CD4-positive, alpha-beta memory T cell (primary cell): ENCODE data around the gene ERG28. TPM values are rescaled to one million over a fixed set of nuclear protein-coding genes. Genes with fewer than 3 reads are reported as not detected.

Experiments
- CTCF ChIA-PET: fragments of 350-600 bp; sonication (Branson Sonifier 250); formaldehyde crosslinking; loops from one replicate; lab custom pipeline; 2021; ENCODE audit warnings: inconsistent platforms; ENCODE audit not compliant: partially characterized antibody; lab: Charles Lee
- POLR2A ChIA-PET: fragments of 350-600 bp; sonication (Branson Sonifier 250); formaldehyde crosslinking; loops from one replicate; lab custom pipeline; 2021; ENCODE audit not compliant: partially characterized antibody; lab: Charles Lee
- DNase-seq, 5 donors: peaks; one replicate each; pipeline versions ENCODE4 v3.0.0 to v3.0.0-alpha.2; 2020 to 2022; ENCODE audit warnings: mixed read lengths in 1 of 5
- H3K27ac ChIP-seq: one replicate; pipeline ENCODE4 v1.7.0; 2013; ENCODE audit warnings: low read depth, low read length
- H3K27me3 ChIP-seq: 2 replicates; pipeline ENCODE4 v1.7.0; 2013; ENCODE audit warnings: mild to moderate bottlenecking, low read length, moderate library complexity; ENCODE audit not compliant: insufficient read depth
- H3K36me3 ChIP-seq: 2 replicates; pipeline ENCODE4 v1.7.0; 2013; ENCODE audit warnings: mild to moderate bottlenecking, low read length, moderate library complexity; ENCODE audit not compliant: insufficient read depth
- H3K4me1 ChIP-seq: 2 replicates; pipeline ENCODE4 v1.7.0; 2013; ENCODE audit warnings: mild to moderate bottlenecking, low read length, moderate library complexity; ENCODE audit not compliant: insufficient read depth
- H3K4me3 ChIP-seq, 2 donors: one replicate each; pipeline ENCODE4 v1.7.0; 2013; ENCODE audit warnings: low read length in 2 of 2, mild to moderate bottlenecking in 1 of 2
- H3K9me3 ChIP-seq, 2 donors: one replicate each; pipeline ENCODE4 v1.7.0; 2013; ENCODE audit warnings: low read length in 2 of 2, control low read depth in 1 of 2; ENCODE audit not compliant: control insufficient read depth in 1 of 2
- H3K27ac Mint-ChIP-seq, 7 donors: one replicate each; pipeline ENCODE4 v1.8.0; 2020 to 2021; ENCODE audit warnings: mixed read lengths in 7 of 7, mild to moderate bottlenecking in 6 of 7, inconsistent platforms in 3 of 7, moderate library complexity in 3 of 7
- H3K27me3 Mint-ChIP-seq, 2 donors: one replicate each; pipeline ENCODE4 v1.8.0; 2020 to 2021; ENCODE audit warnings: mixed read lengths in 2 of 2
- H3K36me3 Mint-ChIP-seq, 2 donors: one replicate each; pipeline ENCODE4 v1.8.0; 2020 to 2021; ENCODE audit warnings: mixed read lengths in 2 of 2, inconsistent platforms in 1 of 2, mild to moderate bottlenecking in 1 of 2
- H3K4me1 Mint-ChIP-seq, 4 donors: one replicate each; pipeline ENCODE4 v1.8.0; 2020 to 2021; ENCODE audit warnings: mixed read lengths in 4 of 4, mild to moderate bottlenecking in 1 of 4
- H3K4me3 Mint-ChIP-seq, 8 donors: one replicate each; pipeline ENCODE4 v1.8.0; 2020 to 2021; ENCODE audit warnings: mixed read lengths in 8 of 8, mild to moderate bottlenecking in 7 of 8, moderate library complexity in 6 of 8, inconsistent platforms in 3 of 8
- H3K9me3 Mint-ChIP-seq, 8 donors: one replicate each; pipeline ENCODE4 v1.8.0; 2020 to 2021; ENCODE audit warnings: mixed read lengths in 8 of 8, mild to moderate bottlenecking in 5 of 8, inconsistent platforms in 3 of 8, moderate library complexity in 1 of 8
- intact Hi-C: fragments of 100-400 bp; cut with micrococcal nuclease; formaldehyde crosslinking; loops from one replicate; pipeline ENCODE4 v1.15.1; 2023
- polyA plus RNA-seq, 2 donors: library from polyadenylated mRNA; unstranded; fragments of 300-500 nt; fragmentation: Illumina TruSeq; gene quantifications; one replicate each; pipeline ENCODE4 v1.2.3, GENCODE V29; 2021
- total RNA-seq, 2 experiments: library from RNA; stranded (reverse); gene quantifications; one replicate each; pipeline ENCODE4 v1.2.3, GENCODE V29; 2021

ERG28 gene
- total and polyA plus RNA-seq, 4 experiments from 2014 or later: 12.9 to 43.2 (median 22.2) TPM

DNA sequence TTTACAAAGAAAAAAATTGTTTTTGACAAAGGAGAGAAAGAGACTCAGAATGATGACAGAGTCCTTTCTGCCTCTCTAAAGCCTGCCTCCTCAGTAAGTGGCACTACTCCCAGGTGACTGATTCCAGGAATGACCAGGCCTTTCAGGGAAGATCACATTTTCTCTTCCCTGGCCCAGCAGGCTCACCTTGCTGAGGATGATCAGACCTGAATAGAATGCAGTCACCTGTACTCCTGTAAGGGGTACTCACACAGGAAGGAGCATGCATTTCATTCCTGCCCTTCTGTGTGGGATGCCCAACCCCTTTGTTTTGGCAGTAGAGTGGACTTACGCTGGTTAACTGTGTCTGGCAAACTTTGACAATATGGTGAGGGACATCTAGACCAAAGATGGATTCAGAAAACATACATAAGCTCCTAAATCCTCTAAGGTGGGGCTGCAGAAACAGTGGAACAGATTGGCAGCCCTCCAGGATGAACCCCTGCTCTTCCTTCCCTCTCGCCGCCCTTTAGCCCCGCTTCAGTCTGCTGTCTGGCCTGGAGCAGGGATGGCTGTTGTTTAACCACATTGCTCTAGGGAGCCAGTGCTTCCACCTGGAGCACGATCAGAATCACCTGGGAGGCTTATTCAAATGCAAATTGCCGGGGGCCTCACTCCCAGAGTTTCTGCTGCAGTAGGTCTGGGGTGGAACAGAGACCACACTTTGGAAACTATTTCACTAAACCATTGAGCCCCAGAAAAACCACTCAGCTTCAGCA lies 29.8 kb downstream of the ERG28 start:
- Mint-ChIP-seq H3K4me3 (no peak overlapping the region), H3K36me3 (peaks cover 2 to 16% of the 10 kb centered on the region in 2 donors), H3K27ac (no peak overlapping the region), H3K9me3 (no peaks in the 10 kb centered on the region), H3K27me3 (no peaks in the 10 kb centered on the region), H3K4me1 (no peaks in the 10 kb centered on the region)
- H3K4me3 ChIP-seq: no peak overlapping the region
- H3K27me3 ChIP-seq: no peaks in the 10 kb centered on the region
- H3K36me3 ChIP-seq: no peaks in the 10 kb centered on the region
- ChIA-PET CTCF (no interaction called here), POLR2A (no interaction called here)
- H3K4me1 ChIP-seq: no peaks in the 10 kb centered on the region
- H3K9me3 ChIP-seq: no peaks in the 10 kb centered on the region
- intact Hi-C loops: no loop called here
- DNase-seq: no peak
- H3K27ac ChIP-seq: no peak overlapping the region

DNA sequence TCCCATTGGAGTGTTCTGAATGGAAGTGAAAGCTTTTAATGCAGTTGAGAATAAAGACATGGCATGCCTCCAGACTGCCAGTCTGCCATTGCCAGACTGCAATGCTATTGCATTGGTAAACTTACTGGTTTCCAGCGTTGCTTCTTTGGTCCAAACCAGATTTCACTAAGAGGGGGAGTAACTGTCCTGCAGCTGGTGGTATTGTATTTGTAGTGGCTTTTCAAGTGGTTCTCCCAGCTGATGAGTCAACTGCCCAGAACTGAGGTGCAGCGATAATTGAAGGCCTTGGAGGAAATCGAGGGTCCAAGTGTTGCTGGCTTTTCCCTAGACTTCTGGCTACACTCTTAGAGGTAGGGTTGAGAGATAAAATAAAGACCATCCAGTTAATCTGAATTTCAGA lies 31.9 kb downstream of the ERG28 start:
- Mint-ChIP-seq H3K36me3 (peaks cover 2 to 20% of the 10 kb centered on the region in 2 donors), H3K4me1 (no peaks in the 10 kb centered on the region), H3K4me3 (no peak overlapping the region), H3K27me3 (no peaks in the 10 kb centered on the region), H3K27ac (no peak overlapping the region), H3K9me3 (no peaks in the 10 kb centered on the region)
- no peak for DNase-seq
- no peaks in the 10 kb centered on the region for H3K9me3 ChIP-seq
- CTCF ChIA-PET: interaction anchor here (1.0 kb wide), 1 partner anchor 52 kb away, joined by 3 read pairs; no protein-coding TSS in a partner anchor
- H3K27me3 ChIP-seq: no peaks in the 10 kb centered on the region
- H3K4me3 ChIP-seq: no peak overlapping the region
- POLR2A ChIA-PET: interaction anchor here (1.8 kb wide), 1 partner anchor 12 kb away, joined by 3 read pairs; no protein-coding TSS in a partner anchor
- no peak overlapping the region for H3K27ac ChIP-seq
- intact Hi-C loops: no loop called here
- no peaks in the 10 kb centered on the region for H3K4me1 ChIP-seq
- H3K36me3 ChIP-seq: no peaks in the 10 kb centered on the region

DNA sequence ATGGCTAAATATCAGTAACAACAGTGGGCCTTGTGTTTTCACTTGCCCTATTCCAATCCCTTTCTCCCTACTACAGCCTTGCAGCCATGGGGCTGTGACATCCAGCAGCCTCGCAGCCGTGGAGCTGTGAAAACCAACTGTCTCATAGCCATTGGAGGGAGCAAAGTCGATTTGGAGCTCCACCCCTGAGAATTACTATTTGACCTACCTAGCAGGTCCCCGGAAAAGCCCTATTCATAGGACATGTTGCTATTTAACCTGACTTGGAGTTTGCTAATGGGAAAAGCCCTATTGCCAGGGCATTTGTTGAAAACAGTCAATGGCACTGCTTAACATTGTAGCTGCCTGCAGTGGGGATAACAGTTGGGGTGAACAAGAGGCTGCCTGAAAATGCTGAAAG lies 33.3 kb downstream of the ERG28 start:
- POLR2A ChIA-PET: no interaction called here
- Histone ChIP-seq H3K4me1 (no peaks in the 10 kb centered on the region), H3K27ac (no peak overlapping the region), H3K27me3 (no peaks in the 10 kb centered on the region), H3K4me3 (no peak overlapping the region), H3K36me3 (no peaks in the 10 kb centered on the region), H3K9me3 (no peaks in the 10 kb centered on the region)
- H3K27ac Mint-ChIP-seq: no peak overlapping the region
- H3K36me3 Mint-ChIP-seq: peaks cover 2 to 20% of the 10 kb centered on the region in 2 donors
- no peaks in the 10 kb centered on the region for H3K9me3 Mint-ChIP-seq
- no peaks in the 10 kb centered on the region for H3K4me1 Mint-ChIP-seq
- CTCF ChIA-PET: interaction anchor here (1.3 kb wide), 1 partner anchor 50 kb away, joined by 4 read pairs; no protein-coding TSS in a partner anchor
- no peak overlapping the region for H3K4me3 Mint-ChIP-seq
- intact Hi-C loops: no loop called here
- no peaks in the 10 kb centered on the region for H3K27me3 Mint-ChIP-seq
- DNase-seq: no peak

DNA sequence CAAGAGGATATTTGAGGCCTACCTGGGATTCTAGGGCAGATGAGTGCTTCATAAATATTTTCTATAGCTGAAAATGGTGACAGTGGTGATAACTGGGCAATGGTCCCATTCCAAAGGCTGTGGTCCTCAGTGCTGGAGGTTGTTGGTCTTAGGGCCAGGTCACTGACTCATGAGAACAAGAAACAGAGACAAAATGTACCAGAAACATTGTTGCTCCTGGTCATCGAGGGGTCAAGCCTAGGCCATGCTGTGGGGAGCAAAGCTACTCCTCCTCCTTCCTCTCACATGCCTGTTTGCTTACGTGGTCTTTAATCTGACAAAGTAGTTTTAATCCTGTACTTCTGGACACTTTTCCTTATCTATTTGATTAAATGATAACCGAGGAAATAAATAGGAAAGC lies 33.8 kb downstream of the ERG28 start:
- Mint-ChIP-seq H3K4me3 (no peak overlapping the region), H3K36me3 (peaks cover 2 to 20% of the 10 kb centered on the region in 2 donors), H3K27ac (no peak overlapping the region), H3K27me3 (no peaks in the 10 kb centered on the region), H3K9me3 (no peaks in the 10 kb centered on the region), H3K4me1 (no peaks in the 10 kb centered on the region)
- Histone ChIP-seq H3K27me3 (no peaks in the 10 kb centered on the region), H3K36me3 (no peaks in the 10 kb centered on the region), H3K9me3 (no peaks in the 10 kb centered on the region), H3K4me3 (no peak overlapping the region), H3K27ac (no peak overlapping the region), H3K4me1 (no peaks in the 10 kb centered on the region)
- no peak for DNase-seq
- ChIA-PET CTCF (interaction anchor here (1.3 kb wide), 1 partner anchor 49 kb away, joined by 4 read pairs; no protein-coding TSS in a partner anchor), POLR2A (no interaction called here)
- intact Hi-C loops: no loop called here

DNA sequence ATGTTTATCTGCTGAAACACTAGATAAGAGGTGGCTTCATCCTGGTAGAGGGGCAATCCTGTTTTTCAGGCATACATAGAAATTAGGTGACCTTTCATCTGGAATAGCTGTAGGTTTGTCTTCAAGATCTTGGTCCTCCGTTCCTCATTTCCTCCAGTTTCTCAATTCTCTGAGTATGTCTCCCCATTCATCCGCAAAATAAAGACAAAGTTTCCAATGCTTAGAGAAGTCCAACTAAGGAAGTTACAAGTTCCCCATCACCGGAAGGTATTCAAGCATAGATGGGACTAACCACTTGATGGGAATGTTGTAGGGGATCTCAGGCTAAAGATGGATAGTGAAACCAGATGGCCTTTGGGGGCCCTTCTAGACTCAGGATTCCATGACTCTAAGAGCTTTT lies 34.3 kb downstream of the ERG28 start:
- no peak overlapping the region for H3K4me3 Mint-ChIP-seq
- no peaks in the 10 kb centered on the region for H3K27me3 Mint-ChIP-seq
- H3K4me1 ChIP-seq: no peaks in the 10 kb centered on the region
- CTCF ChIA-PET: interaction anchor here (1.3 kb wide), 1 partner anchor 49 kb away, joined by 4 read pairs; no protein-coding TSS in a partner anchor
- POLR2A ChIA-PET: no interaction called here
- H3K36me3 ChIP-seq: no peaks in the 10 kb centered on the region
- no peak for DNase-seq
- no peaks in the 10 kb centered on the region for H3K9me3 ChIP-seq
- peaks cover 2 to 23% of the 10 kb centered on the region in 2 donors for H3K36me3 Mint-ChIP-seq
- no peaks in the 10 kb centered on the region for H3K4me1 Mint-ChIP-seq
- H3K4me3 ChIP-seq: no peak overlapping the region
- no peaks in the 10 kb centered on the region for H3K9me3 Mint-ChIP-seq
- intact Hi-C loops: no loop called here
- no peak overlapping the region for H3K27ac Mint-ChIP-seq
- H3K27me3 ChIP-seq: no peaks in the 10 kb centered on the region
- H3K27ac ChIP-seq: no peak overlapping the region

DNA sequence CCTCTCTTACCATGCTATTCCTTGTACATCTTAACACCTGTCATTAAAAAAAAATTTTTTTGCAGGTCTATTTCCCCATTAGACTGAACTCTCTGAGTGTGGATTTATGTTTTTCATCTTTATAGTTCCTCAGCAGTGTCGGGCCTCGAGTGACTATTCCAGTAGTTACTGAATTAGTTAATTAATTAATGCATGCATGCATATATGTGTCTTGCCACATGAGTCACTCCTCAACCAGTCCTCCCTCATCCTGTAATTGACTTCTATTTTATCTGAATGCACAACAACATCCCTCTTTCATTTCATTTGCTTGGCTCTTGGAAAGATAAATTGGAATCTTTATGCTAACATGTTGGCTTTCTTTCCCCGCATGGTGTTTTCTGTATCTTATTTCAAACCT lies 35.6 kb downstream of the ERG28 start:
- Histone ChIP-seq H3K4me3 (no peak overlapping the region), H3K36me3 (no peaks in the 10 kb centered on the region), H3K27ac (no peak overlapping the region), H3K27me3 (no peaks in the 10 kb centered on the region), H3K9me3 (no peaks in the 10 kb centered on the region), H3K4me1 (no peaks in the 10 kb centered on the region)
- POLR2A ChIA-PET: no interaction called here
- no peaks in the 10 kb centered on the region for H3K4me1 Mint-ChIP-seq
- peaks cover 2 to 24% of the 10 kb centered on the region in 2 donors for H3K36me3 Mint-ChIP-seq
- H3K4me3 Mint-ChIP-seq: no peak overlapping the region
- no peaks in the 10 kb centered on the region for H3K27me3 Mint-ChIP-seq
- no peak for DNase-seq
- no peak overlapping the region for H3K27ac Mint-ChIP-seq
- CTCF ChIA-PET: no interaction called here
- H3K9me3 Mint-ChIP-seq: no peaks in the 10 kb centered on the region
- intact Hi-C loops: no loop called here

DNA sequence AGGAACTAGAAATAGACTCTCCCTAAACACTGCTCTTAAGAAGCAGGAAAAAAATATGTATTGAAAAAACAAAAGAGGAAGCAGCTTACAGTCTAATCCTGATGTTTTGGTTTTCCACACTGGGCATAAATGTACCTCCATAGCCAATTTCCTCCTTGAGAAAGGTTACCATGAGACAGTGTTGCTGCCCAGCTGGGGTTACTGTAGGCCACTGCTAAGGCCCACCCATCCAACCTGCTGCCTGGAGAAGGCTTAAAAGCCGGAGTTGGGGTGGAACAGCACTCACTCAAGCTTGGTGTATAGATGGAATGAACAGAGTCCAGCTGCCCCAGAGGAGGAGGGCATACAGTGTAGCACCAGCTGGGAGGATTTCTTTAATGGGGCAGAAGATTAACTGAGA lies 41.1 kb downstream of the ERG28 start:
- Mint-ChIP-seq H3K9me3 (peaks cover 0 to 2% (median 0%) of the 10 kb centered on the region in 8 donors), H3K27me3 (no peaks in the 10 kb centered on the region), H3K4me1 (no peaks in the 10 kb centered on the region), H3K27ac (no peak overlapping the region), H3K4me3 (no peak overlapping the region), H3K36me3 (peaks cover 0 to 9% of the 10 kb centered on the region in 2 donors)
- Histone ChIP-seq H3K36me3 (no peaks in the 10 kb centered on the region), H3K27me3 (no peaks in the 10 kb centered on the region), H3K27ac (no peak overlapping the region), H3K4me1 (no peaks in the 10 kb centered on the region), H3K4me3 (no peak overlapping the region), H3K9me3 (no peaks in the 10 kb centered on the region)
- CTCF ChIA-PET: interaction anchor here (1.1 to 1.5 kb wide), 3 partner anchors 8 to 42 kb away, joined by 3 to 5 read pairs (median 3); no protein-coding TSS in a partner anchor
- no peak for DNase-seq
- intact Hi-C loops: no loop called here
- POLR2A ChIA-PET: no interaction called here
